ENCODE results near the gene CEP57L1.

The CEP57L1 gene

DNA sequence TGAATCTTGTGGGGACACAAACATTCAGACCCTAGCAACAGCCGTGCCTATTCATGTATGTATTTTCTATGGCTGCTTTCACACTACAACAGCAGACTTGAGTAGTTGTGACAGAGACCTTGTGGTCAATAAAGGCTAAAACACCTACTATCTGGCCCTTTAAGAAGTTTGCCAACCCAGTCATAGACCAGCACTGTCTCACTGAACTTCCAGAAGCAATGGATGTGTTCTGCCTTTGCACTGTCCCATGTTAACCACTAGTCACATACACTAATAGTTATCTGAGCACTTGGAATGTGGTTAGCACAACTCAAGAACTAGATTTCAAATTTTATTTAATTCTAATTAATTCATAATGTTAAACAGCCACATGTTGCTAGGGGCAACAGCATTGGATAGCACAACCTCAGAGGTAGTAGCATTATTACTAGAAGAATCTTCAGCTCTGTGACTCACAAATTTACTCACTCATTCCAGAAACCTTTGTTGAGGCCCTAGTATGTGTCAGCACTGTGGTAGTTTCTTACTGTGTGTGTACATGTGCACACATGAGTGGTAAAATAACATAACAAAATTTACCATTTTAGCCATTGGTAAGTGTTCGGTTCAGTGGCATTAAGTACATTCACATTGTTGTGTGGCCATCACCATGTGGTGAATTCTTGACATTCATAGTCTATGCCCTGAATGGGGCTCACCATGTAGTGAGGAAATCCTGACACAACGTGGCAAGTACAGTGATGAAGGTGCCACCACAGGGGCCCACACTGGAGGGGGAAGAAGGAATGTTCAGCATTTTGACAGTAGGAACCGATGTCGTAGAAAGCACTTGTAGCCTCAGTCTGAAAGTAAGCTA is 107.3 kb downstream of the CEP57L1 start:
- FAIRE-seq (no peak), DNase-seq (ENCODE audit: extremely low spot score, insufficient read length, low read depth) (no peak)

DNA sequence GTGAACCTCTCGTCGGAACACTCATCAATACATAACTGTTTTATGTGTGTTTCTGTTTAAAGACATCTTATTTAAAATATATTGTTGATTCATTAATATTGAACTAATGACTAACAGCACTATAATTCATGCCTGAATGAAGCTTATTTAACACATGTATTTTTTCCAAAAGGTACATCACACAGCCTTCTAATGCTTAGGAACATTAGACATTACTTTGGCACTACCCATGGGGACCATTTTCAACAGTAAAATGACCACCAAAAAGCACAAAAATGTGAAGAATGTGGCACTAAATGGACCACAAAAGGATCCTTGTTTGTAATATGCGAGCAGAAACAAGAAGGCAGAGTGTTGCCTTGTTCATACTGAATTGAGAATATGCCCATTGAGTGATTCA is 109.2 kb downstream of the CEP57L1 start:
- DNase-seq (ENCODE audit: extremely low spot score, insufficient read length, low read depth), result no peak
- FAIRE-seq, result no peak

DNA sequence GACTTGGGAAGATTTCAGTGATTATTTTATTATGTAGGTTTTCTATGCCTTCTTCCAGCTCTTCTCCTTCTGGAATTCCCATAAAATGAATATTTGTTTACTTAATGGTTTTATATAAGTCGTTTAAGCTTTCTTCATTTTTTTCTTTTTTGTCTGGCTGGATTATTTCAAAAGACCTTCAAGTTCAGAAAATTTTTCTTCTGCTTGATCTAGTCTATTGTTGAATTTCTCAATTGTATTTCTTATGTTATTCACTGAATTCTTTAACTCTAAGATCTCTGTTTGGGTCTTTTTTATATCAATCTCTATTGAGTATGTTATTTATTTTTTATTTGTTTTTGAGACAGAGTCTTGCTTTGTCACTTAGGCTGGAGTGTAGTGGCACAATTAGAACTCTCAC is 117.4 kb downstream of the CEP57L1 start:
- FAIRE-seq, result no peak
- DNase-seq (ENCODE audit: extremely low spot score, insufficient read length, low read depth), result no peak

All from GM18507 (cell line).